ENCODE data around the gene BICC1. TPM values are rescaled to one million over a fixed set of nuclear protein-coding genes. Genes with fewer than 3 reads are reported as not detected.

Gene BICC1
- total and polyA plus RNA-seq, 2 donors (not counting 1 experiment from before 2014, with no cell fraction given), result not detected

DNA sequence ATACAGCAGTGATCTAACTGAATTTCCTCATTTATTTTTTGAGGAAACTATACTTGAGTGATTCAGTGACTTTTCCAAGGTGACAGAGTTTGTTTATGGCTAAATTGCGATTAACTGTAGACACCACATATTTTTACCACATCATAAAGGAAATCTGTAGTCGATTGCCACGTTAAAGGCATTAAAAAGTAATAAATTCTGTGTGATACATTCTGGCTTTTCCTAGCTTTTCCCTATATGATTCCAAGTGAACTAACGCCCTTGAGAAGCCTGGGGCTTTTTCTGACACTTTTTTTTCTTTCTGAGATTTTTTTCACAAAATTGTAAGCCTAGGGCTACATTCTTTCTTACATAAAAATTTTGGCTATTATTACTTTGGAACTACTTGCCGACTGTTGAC, 266.9 kb downstream of the BICC1 start:
- H3K4me1 Mint-ChIP-seq, result no peaks in the 10 kb centered on the region
- CTCF ChIA-PET, result no interaction called here
- WGBS (ENCODE audit: insufficient coverage), result no CpG with 5 or more reads among the region's 5 CpGs

DNA sequence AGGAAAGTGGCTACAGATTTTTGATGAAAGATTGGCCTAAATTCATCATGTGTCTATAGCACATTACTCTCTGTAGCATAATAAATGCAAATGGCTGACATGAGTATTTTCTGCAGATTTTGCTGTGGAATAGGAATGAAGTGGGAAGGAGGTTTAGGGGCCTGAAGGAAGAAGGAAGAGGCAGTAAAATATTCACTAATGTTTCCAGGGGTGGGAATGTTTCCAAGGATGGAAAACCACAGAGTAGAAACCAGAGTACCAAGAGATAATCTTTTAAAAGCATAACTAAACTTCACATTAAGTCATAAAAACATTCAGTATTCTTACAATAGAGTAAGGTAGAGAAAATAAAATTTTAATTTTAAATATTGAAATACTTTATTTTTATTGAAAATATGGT, 267.8 kb downstream of the BICC1 start:
- no peak for ATAC-seq (ENCODE audit: low read depth)
- Mint-ChIP-seq H3K27me3 (peaks cover 18% of the 10 kb centered on the region), H3K4me1 (no peaks in the 10 kb centered on the region), H3K27ac (no peak overlapping the region), H3K9me3 (ENCODE audit: insufficient read depth) (no peaks in the 10 kb centered on the region), H3K4me3 (no peak overlapping the region)
- POLR2A ChIA-PET, result no interaction called here
- no peak for DNase-seq
- H2AFZ ChIP-seq (ENCODE audit: insufficient read depth, low read depth, low read length, poor library complexity, severe bottlenecking), result no peak overlapping the region
- H3K4me1 ChIP-seq (ENCODE audit: control insufficient read depth in 2 of 2, insufficient read depth in 2 of 2, low read length in 2 of 2), result no peaks in the 10 kb centered on the region
- no peak overlapping the region for H3K9ac ChIP-seq (ENCODE audit: low read length)
- H3K4me3 ChIP-seq (ENCODE audit: control extremely low read depth in 1 of 5, extremely low read depth in 1 of 5, insufficient read depth in 1 of 5, low read depth in 2 of 5, low read length in 4 of 5), result no peak overlapping the region
- no peak for TF ChIP-seq EZH2 (IDR thresholded peaks at IDR 0.05; ENCODE audit: borderline replicate concordance, insufficient read depth, low read depth, low read length, poor library complexity, severe bottlenecking)
- TF ChIP-seq, protein P1, sequence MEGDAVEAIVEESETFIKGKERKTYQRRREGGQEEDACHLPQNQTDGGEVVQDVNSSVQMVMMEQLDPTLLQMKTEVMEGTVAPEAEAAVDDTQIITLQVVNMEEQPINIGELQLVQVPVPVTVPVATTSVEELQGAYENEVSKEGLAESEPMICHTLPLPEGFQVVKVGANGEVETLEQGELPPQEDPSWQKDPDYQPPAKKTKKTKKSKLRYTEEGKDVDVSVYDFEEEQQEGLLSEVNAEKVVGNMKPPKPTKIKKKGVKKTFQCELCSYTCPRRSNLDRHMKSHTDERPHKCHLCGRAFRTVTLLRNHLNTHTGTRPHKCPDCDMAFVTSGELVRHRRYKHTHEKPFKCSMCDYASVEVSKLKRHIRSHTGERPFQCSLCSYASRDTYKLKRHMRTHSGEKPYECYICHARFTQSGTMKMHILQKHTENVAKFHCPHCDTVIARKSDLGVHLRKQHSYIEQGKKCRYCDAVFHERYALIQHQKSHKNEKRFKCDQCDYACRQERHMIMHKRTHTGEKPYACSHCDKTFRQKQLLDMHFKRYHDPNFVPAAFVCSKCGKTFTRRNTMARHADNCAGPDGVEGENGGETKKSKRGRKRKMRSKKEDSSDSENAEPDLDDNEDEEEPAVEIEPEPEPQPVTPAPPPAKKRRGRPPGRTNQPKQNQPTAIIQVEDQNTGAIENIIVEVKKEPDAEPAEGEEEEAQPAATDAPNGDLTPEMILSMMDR (IDR thresholded peaks at IDR 0.05), result no peak
- H4K20me1 ChIP-seq (ENCODE audit: control insufficient read depth, insufficient read depth, low read length, poor library complexity, severe bottlenecking), result no peaks in the 10 kb centered on the region
- CTCF ChIA-PET, result interaction anchor here (1.1 kb wide), 1 partner anchor 12 kb away, joined by 3 read pairs; no protein-coding TSS in a partner anchor
- H3K27me3 ChIP-seq (replicated peaks in 1 of 4; ENCODE audit: control extremely low read depth in 1 of 4, control insufficient read depth in 3 of 4, insufficient read depth in 4 of 4, low read length in 3 of 4), result no peaks in the 10 kb centered on the region
- H3K79me2 ChIP-seq (ENCODE audit: control insufficient read depth, insufficient read depth, low read length), result no peaks in the 10 kb centered on the region
- H3K36me3 ChIP-seq (replicated peaks in 1 of 2; ENCODE audit: control extremely low read depth in 1 of 2, control insufficient read depth in 1 of 2, extremely low read depth in 1 of 2, insufficient read depth in 2 of 2, low read length in 1 of 2), result no peaks in the 10 kb centered on the region
- intact Hi-C loops (cut with micrococcal nuclease), result loop anchor here (10.0 kb wide), 1 partner anchor 486 kb away; no protein-coding TSS in a partner anchor
- no peak overlapping the region for H3K4me2 ChIP-seq (replicated peaks; ENCODE audit: low read depth, low read length, poor library complexity, severe bottlenecking)
- no peak overlapping the region for H3K27ac ChIP-seq (ENCODE audit: low read length in 2 of 2)
- no peaks in the 10 kb centered on the region for H3K9me3 ChIP-seq (ENCODE audit: control extremely low read depth in 1 of 3, control insufficient read depth in 2 of 3, insufficient read depth in 1 of 3, low read length in 2 of 3)

More for the DNA sequence above, 266.9 kb downstream of the BICC1 start:
- Histone ChIP-seq H3K9me3 (ENCODE audit: control extremely low read depth in 1 of 3, control insufficient read depth in 2 of 3, insufficient read depth in 1 of 3, low read length in 2 of 3) (no peaks in the 10 kb centered on the region), H3K27ac (ENCODE audit: low read length in 2 of 2) (no peak overlapping the region), H3K4me3 (ENCODE audit: control extremely low read depth in 1 of 5, extremely low read depth in 1 of 5, insufficient read depth in 1 of 5, low read depth in 2 of 5, low read length in 4 of 5) (no peak overlapping the region), H2AFZ (ENCODE audit: insufficient read depth, low read depth, low read length, poor library complexity, severe bottlenecking) (no peak overlapping the region), H3K4me2 (replicated peaks; ENCODE audit: low read depth, low read length, poor library complexity, severe bottlenecking) (no peak overlapping the region), H3K79me2 (ENCODE audit: control insufficient read depth, insufficient read depth, low read length) (no peaks in the 10 kb centered on the region), H3K27me3 (replicated peaks in 1 of 4; ENCODE audit: control extremely low read depth in 1 of 4, control insufficient read depth in 3 of 4, insufficient read depth in 4 of 4, low read length in 3 of 4) (no peaks in the 10 kb centered on the region), H3K4me1 (ENCODE audit: control insufficient read depth in 2 of 2, insufficient read depth in 2 of 2, low read length in 2 of 2) (no peaks in the 10 kb centered on the region), H3K9ac (ENCODE audit: low read length) (no peak overlapping the region), H4K20me1 (ENCODE audit: control insufficient read depth, insufficient read depth, low read length, poor library complexity, severe bottlenecking) (no peaks in the 10 kb centered on the region), H3K36me3 (replicated peaks in 1 of 2; ENCODE audit: control extremely low read depth in 1 of 2, control insufficient read depth in 1 of 2, extremely low read depth in 1 of 2, insufficient read depth in 2 of 2, low read length in 1 of 2) (no peaks in the 10 kb centered on the region)
- intact Hi-C loops (cut with micrococcal nuclease), result no loop called here
- Mint-ChIP-seq H3K4me3 (no peak overlapping the region), H3K9me3 (ENCODE audit: insufficient read depth) (no peaks in the 10 kb centered on the region), H3K27ac (no peak overlapping the region), H3K27me3 (peaks cover 18% of the 10 kb centered on the region)
- TF ChIP-seq, protein P1 (IDR thresholded peaks at IDR 0.05), result no peak
- no peak for TF ChIP-seq EZH2 (IDR thresholded peaks at IDR 0.05; ENCODE audit: borderline replicate concordance, insufficient read depth, low read depth, low read length, poor library complexity, severe bottlenecking)
- no peak for ATAC-seq (ENCODE audit: low read depth)
- POLR2A ChIA-PET, result no interaction called here
- DNase-seq, result no peak

All from B cell (primary cell).